ENCODE results near the gene KLF15.

DNA sequence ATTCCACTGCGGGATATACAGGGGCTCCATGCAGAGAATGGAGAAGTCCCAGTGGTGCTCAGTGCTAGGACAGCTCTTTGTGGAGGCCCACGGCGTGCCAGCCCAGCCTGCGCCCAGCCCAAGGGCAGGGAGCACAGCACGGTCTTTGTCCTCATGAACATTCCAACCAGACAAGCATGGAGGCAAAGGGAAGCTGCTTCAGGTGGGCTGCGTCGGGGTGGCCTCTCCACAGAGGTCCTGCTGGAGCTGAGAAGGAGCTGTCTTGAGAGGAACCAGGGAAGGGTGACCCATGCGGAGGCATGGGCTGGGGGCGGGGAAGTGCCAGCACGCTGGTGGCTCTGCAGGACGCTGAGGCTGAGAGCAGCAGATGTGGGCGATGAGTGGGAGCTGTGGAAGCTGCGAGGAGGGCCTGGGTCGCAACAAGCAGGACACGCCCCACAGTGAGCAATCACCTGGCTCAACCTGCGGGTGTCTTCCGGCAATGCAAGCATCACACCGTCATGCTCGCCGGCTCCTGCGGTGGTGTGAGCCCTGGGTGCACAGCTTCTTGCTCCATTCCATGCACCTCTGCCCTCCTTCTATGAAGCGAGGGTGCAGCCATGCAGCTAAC, 14.0 kb upstream of the KLF15 start:
- TF ChIP-seq, protein P1, sequence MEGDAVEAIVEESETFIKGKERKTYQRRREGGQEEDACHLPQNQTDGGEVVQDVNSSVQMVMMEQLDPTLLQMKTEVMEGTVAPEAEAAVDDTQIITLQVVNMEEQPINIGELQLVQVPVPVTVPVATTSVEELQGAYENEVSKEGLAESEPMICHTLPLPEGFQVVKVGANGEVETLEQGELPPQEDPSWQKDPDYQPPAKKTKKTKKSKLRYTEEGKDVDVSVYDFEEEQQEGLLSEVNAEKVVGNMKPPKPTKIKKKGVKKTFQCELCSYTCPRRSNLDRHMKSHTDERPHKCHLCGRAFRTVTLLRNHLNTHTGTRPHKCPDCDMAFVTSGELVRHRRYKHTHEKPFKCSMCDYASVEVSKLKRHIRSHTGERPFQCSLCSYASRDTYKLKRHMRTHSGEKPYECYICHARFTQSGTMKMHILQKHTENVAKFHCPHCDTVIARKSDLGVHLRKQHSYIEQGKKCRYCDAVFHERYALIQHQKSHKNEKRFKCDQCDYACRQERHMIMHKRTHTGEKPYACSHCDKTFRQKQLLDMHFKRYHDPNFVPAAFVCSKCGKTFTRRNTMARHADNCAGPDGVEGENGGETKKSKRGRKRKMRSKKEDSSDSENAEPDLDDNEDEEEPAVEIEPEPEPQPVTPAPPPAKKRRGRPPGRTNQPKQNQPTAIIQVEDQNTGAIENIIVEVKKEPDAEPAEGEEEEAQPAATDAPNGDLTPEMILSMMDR (IDR thresholded peaks at IDR 0.05; ENCODE audit: low read depth, low read length, poor library complexity, severe bottlenecking): no peak
- TF ChIP-seq EZH2phosphoT487 (IDR thresholded peaks at IDR 0.05; ENCODE audit: borderline replicate concordance, low read length): no peak
